Activated T-cell treated with anti-CD3 and anti-CD28 coated beads, Interleukin-2, amount 50 U/mL, for 4 hours (primary cell): ENCODE measurements around the gene ACOX2. TPM values are rescaled to one million over a fixed set of nuclear protein-coding genes. Genes with fewer than 3 reads are reported as not detected.

ENCODE experiments used
- ATAC-seq, 2 donors: fragments of 200-7000 bp; cut with Tn5 transposase; one replicate each; pipeline ENCODE4 v1.10.0; 2021
- DNase-seq: peaks from one replicate; pipeline ENCODE4 v3.0.0-alpha.2; 2020
- H3K27me3 Mint-ChIP-seq: one replicate; pipeline ENCODE4 v1.8.0; 2021; ENCODE audit warnings: low read depth, mixed read lengths
- H3K36me3 Mint-ChIP-seq: one replicate; pipeline ENCODE4 v1.8.0; 2022; ENCODE audit warnings: mixed read lengths; ENCODE audit not compliant: insufficient read depth
- H3K4me1 Mint-ChIP-seq: one replicate; pipeline ENCODE4 v1.8.0; 2021; ENCODE audit warnings: low read depth, mixed read lengths
- H3K4me3 Mint-ChIP-seq: one replicate; pipeline ENCODE4 v1.8.0; 2021; ENCODE audit warnings: mild to moderate bottlenecking, moderate library complexity, mixed read lengths
- H3K9me3 Mint-ChIP-seq: one replicate; pipeline ENCODE4 v1.8.0; 2021; ENCODE audit warnings: mixed read lengths
- total RNA-seq, 3 donors: library from RNA; stranded (reverse); gene quantifications; one replicate each; pipeline ENCODE4 v1.2.1, GENCODE V29; 2021

Gene ACOX2
- total RNA-seq, 3 donors from 2014 or later = not detected

GRCh38 chr3:58490860-58491501 is 46.0 kb downstream of the ACOX2 start:
- DNase-seq (no peak), ATAC-seq (no peak)
- Mint-ChIP-seq H3K4me3 (peak overlapping the region; percentile 76), H3K27me3 (no peaks in the 10 kb centered on the region), H3K4me1 (peaks cover 47% of the 10 kb centered on the region), H3K9me3 (no peaks in the 10 kb centered on the region), H3K36me3 (no peaks in the 10 kb centered on the region)

DNA sequence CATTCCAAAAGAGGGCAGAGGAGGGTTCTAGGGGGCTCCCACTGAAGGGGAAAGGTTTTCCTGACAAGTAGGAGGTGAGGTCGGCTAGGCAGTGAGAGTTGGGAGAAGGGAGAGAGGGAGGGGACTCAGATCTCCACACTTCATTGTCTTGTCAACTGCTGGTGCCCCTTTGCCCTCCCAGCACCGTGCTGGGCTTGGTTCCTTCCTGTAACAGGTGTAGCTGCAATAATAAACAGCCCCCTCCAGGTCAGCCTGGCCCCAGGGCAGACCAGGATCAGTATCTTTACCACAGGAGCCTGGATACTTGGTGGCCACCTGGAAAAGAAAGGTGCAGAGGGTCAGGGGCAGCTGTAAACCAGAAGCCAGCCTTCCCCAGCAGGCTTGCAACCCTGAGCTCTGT is 48.0 kb downstream of the ACOX2 start:
- Mint-ChIP-seq H3K9me3 (no peaks in the 10 kb centered on the region), H3K36me3 (no peaks in the 10 kb centered on the region), H3K4me1 (peaks cover 31% of the 10 kb centered on the region), H3K27me3 (no peaks in the 10 kb centered on the region), H3K4me3 (no peak overlapping the region)
- DNase-seq (no peak), ATAC-seq (no peak)

DNA sequence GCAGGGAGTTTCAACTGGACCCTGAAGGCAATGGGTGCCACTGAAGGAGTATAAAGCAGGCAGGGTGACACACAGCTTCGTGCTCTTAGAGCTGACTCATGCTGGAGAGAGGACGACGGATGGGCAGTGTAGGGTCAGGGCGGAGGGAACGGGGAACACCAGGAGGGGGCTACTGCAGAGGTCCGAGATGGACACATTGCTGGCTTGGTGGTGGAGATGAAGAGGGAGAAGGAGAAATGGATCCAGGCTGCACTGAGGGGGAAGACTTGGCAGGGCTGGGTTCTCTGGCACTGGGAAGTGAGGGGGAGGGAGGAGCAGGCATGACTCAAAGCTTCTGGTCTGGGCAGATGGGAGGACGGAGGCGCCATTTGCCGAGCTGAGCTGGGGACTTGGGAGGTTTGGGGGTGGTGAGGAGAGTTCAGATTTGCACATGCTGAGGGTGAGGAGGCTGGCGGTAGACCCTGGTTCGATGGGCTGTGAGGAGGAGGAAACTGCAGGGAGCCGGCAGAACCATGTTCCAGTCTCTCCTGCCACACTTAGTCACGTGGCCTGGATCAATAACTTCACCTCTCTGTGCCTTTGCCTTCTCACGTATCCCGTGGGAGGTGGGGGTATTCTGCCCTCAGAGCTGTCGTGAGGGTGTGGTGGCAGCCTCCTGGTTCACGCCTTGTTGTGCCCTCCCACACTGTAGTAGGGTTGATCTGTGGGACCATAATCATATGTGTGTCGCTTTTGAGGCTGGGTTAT is 49.7 kb downstream of the ACOX2 start:
- no peaks in the 10 kb centered on the region for H3K36me3 Mint-ChIP-seq
- DNase-seq = no peak
- no peak for ATAC-seq
- no peak overlapping the region for H3K4me3 Mint-ChIP-seq
- H3K9me3 Mint-ChIP-seq = no peaks in the 10 kb centered on the region
- H3K4me1 Mint-ChIP-seq = peaks cover 16% of the 10 kb centered on the region
- H3K27me3 Mint-ChIP-seq = no peaks in the 10 kb centered on the region

DNA sequence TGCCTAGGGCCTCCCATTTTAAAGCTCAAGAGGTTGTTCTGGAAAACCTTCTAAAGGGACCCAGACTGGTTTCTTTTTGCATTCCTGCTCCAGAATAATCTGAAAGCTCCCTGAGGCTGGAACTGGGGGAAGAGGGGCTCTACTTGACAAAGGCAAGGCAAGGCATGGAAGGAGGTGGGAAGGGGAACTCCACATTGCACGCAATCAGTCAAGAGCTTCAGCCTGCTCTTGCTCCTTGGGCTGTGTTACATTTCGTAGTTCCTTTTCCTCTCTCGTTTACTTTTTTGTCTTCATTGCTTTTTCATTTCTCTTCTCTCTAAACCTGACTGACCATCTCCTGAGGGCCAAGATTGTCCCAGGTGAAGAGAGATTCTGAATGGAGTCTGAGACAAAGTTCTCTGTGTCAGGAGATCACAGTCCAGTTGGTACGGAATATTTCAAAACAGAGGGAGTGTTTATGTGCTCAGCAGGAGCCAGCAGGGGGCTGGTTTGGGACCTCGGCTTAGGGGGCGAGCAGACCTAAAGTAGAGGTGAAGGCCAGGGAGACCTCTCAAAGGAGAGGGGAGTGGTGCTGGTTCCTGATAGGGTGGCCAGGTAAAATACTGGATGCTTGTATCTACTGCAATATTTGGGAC is 51.1 kb downstream of the ACOX2 start:
- ATAC-seq = no peak
- Mint-ChIP-seq H3K9me3 (no peaks in the 10 kb centered on the region), H3K4me3 (no peak overlapping the region), H3K27me3 (no peaks in the 10 kb centered on the region), H3K4me1 (peaks cover 12% of the 10 kb centered on the region), H3K36me3 (no peaks in the 10 kb centered on the region)
- DNase-seq = no peak

- Mint-ChIP-seq H3K9me3 (no peaks in the 10 kb centered on the region), H3K4me3 (no peak overlapping the region), H3K4me1 (peaks cover 6% of the 10 kb centered on the region), H3K36me3 (no peaks in the 10 kb centered on the region), H3K27me3 (no peaks in the 10 kb centered on the region)
- ATAC-seq (no peak), DNase-seq (no peak)
Measured at GRCh38 chr3:58484722-58485069, 52.3 kb downstream of the ACOX2 start.

DNA sequence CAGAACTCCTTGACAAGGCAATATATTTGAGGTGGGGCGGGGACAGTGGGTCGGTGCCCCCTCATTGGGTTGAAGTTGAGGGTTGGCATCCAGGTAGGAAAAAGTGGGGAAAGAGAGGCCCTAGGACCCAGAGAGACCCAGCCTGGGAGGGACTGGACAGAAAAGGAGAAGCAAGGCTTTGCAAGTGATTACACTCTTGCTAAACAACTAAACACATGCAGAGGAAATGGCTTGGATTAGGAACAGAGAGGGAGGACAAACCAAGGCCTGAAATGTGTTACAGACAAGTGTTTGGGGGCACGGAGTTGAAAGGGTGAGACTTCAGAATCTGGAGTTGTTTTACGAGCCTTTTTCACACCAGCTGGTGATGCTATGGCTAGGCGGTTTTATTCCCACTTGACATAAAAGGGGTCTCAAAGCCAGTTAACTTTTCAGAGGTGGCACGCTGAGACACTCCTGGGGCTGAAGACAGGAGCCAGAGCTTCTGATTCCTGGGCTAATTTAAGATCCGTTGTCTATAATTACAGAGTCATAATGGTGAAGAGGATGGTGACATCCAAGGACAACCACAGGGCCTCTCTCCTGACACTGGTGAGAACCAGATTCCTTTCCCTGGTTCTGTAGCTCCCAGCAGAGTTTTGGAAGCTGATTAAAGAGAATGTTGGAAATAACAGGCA is 52.8 kb downstream of the ACOX2 start:
- no peaks in the 10 kb centered on the region for H3K9me3 Mint-ChIP-seq
- no peak for DNase-seq
- ATAC-seq = no peak
- no peak overlapping the region for H3K4me3 Mint-ChIP-seq
- peaks cover 6% of the 10 kb centered on the region for H3K4me1 Mint-ChIP-seq
- H3K36me3 Mint-ChIP-seq = no peaks in the 10 kb centered on the region
- H3K27me3 Mint-ChIP-seq = no peaks in the 10 kb centered on the region

- peaks cover 6% of the 10 kb centered on the region for H3K4me1 Mint-ChIP-seq
- H3K27me3 Mint-ChIP-seq = no peaks in the 10 kb centered on the region
- H3K4me3 Mint-ChIP-seq = no peak overlapping the region
- no peaks in the 10 kb centered on the region for H3K9me3 Mint-ChIP-seq
- DNase-seq = no peak
- ATAC-seq = no peak
- H3K36me3 Mint-ChIP-seq = no peaks in the 10 kb centered on the region
Measured at GRCh38 chr3:58482917-58483636, 53.9 kb downstream of the ACOX2 start.

DNA sequence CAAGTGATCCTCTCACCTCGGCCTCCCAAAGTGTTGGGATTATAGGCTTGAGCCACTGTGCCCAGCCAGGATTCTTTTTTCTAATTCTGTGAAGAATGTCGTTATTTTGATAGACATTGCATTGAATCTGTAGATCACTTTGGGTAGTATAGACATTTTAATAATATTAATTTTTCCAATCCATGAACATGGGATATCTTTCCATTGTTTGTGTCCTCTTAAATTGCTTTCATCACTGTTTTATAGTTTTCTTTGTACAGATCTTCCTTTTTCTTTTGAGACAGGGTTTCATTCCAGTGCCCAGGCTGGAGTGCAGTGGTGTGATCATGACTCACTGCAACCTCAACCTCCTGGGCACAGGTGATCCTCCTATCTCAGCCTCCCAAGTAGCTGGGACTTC is 56.7 kb downstream of the ACOX2 start:
- H3K9me3 Mint-ChIP-seq = no peaks in the 10 kb centered on the region
- H3K36me3 Mint-ChIP-seq = no peaks in the 10 kb centered on the region
- peaks cover under 1% of the 10 kb centered on the region for H3K4me1 Mint-ChIP-seq
- no peak overlapping the region for H3K4me3 Mint-ChIP-seq
- H3K27me3 Mint-ChIP-seq = no peaks in the 10 kb centered on the region
- no peak for DNase-seq
- ATAC-seq = no peak

DNA sequence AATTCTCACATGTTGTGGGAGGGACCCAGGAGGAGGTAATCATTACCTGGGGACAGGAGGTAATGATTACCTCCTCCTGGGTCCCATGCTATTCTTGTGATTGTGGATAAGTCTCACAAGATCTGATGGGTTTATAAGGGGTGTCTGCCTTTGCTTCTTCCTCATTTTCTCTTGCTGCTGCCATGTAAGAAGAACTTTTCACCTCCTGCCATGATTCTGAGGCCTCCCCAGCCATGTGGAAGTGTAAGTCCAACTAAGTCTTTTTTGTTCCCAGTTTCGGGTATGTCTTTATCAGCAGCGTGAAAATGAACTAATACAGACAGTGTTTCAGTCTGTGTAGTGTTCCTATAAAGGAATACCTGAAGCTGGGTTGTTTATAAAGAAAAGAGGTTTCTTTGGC is 58.2 kb downstream of the ACOX2 start:
- Mint-ChIP-seq H3K4me3 (no peak overlapping the region), H3K27me3 (no peaks in the 10 kb centered on the region), H3K36me3 (no peaks in the 10 kb centered on the region), H3K4me1 (peaks cover 11% of the 10 kb centered on the region), H3K9me3 (no peaks in the 10 kb centered on the region)
- ATAC-seq (no peak), DNase-seq (no peak)

GRCh38 chr3:58474967-58475578 is 61.9 kb downstream of the ACOX2 start:
- H3K4me3 Mint-ChIP-seq = no peak overlapping the region
- no peaks in the 10 kb centered on the region for H3K27me3 Mint-ChIP-seq
- H3K9me3 Mint-ChIP-seq = no peaks in the 10 kb centered on the region
- DNase-seq (no peak), ATAC-seq (no peak)
- H3K36me3 Mint-ChIP-seq = no peaks in the 10 kb centered on the region
- H3K4me1 Mint-ChIP-seq = peaks cover 28% of the 10 kb centered on the region

DNA sequence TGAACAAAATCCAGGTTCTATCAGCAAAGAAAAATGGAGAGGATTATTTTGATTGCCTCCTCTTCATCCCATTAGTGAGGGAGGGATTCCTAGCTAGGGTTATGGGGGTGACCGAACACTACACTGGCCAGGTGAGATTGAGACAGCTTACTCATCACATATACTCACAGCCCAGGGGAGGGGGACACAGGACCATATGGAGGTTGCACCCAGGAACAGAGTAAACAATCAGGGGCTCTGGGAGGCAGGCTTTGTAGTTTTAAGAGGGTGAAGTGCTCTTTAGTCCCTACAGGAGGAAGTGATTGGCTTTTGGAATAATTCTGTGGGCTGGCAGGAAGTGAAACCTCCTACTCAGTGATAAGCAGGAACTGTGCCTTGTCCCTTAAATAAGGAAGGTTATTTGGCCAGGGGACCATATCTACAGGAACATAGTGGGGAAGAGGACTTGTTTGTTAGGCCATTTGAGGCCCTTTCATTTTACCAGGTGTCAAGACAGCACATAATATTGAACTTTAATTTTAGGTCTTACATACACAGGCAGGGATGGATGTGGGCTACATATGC is 62.6 kb downstream of the ACOX2 start:
- ATAC-seq (no peak), DNase-seq (no peak)
- Mint-ChIP-seq H3K4me1 (peaks cover 30% of the 10 kb centered on the region), H3K9me3 (no peaks in the 10 kb centered on the region), H3K27me3 (no peaks in the 10 kb centered on the region), H3K4me3 (no peak overlapping the region), H3K36me3 (no peaks in the 10 kb centered on the region)

DNA sequence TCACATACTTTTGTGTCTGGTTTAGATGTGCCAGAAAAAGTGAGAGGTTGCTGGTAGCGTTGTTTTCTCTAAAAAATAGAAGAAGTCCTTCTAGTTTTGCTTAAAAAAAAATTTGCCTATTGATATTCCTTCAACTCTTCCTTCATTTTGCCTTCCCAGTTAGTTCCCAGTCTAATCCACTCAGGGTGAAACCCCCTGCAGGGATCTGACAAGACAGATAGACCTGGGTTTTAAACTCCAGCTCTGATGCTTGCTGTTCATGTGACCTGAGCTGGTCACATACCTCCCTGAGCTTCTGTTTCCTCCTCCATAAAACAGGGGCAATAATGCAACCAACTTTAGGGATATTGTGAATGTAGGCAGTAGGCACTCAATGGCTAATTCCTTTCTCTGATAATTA is 63.7 kb downstream of the ACOX2 start:
- H3K36me3 Mint-ChIP-seq = no peaks in the 10 kb centered on the region

GRCh38 chr3:58471025-58471887 is 65.7 kb downstream of the ACOX2 start:
- Mint-ChIP-seq H3K27me3 (no peaks in the 10 kb centered on the region), H3K4me1 (peaks cover 30% of the 10 kb centered on the region), H3K9me3 (no peaks in the 10 kb centered on the region), H3K4me3 (no peak overlapping the region), H3K36me3 (no peaks in the 10 kb centered on the region)
- DNase-seq = no peak
- ATAC-seq = peak; percentile 92 to 96

More for the DNA sequence above, 63.7 kb downstream of the ACOX2 start:
- Mint-ChIP-seq H3K4me3 (no peak overlapping the region), H3K4me1 (peaks cover 30% of the 10 kb centered on the region), H3K27me3 (no peaks in the 10 kb centered on the region), H3K9me3 (no peaks in the 10 kb centered on the region)
- DNase-seq (no peak), ATAC-seq (no peak)
